HUDEP-2 (cell line): ENCODE data around the gene JMJD6.
"Not testable (repeated sequence)": the region's sequence is repeated elsewhere in the genome, so short reads cannot be mapped to it uniquely, and the experiment has no call there.

Source experiments
- DNase-seq, 76 experiments: peaks; one replicate each; lab custom pipeline; 2025; ENCODE audit not compliant: unreplicated experiment in 76 of 76; lab: John Stamatoyannopoulos, UW

Gene JMJD6

DNA sequence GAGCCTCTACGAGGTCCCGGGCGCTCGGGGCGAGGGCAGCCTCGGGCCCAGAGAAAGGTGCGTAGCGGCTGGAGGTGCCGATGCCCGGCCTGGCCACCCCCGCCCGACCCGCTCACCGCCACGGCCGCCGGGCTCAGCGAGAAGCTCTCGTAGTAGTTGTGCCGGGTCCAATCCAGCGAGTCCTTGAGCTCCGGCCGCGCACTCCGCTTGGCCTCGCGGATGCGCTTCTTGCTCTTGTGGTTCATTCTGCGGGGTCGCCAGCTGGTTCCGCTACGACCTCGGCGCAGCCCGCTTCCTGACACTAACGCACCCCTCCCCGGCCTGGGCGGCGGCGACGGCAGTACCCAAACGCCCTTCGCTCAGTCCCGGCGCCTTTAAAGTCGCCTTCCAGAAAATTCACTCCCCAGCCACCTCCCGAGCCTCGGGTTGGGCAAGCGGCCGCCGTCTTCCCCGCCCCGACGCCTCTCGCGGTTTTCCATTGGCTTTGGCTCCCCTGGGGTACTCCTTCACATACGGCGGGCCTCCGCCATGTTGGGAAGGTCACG lies at the start of gene JMJD6:
JMJD6 (minus strand) TSS at position 376 of the 545 bp plus-strand sequence; CDS start at position 245, 131 bp downstream.
- peak in 75 of 76 experiments; percentile 53 to 98 (median 94) for DNase-seq

DNA sequence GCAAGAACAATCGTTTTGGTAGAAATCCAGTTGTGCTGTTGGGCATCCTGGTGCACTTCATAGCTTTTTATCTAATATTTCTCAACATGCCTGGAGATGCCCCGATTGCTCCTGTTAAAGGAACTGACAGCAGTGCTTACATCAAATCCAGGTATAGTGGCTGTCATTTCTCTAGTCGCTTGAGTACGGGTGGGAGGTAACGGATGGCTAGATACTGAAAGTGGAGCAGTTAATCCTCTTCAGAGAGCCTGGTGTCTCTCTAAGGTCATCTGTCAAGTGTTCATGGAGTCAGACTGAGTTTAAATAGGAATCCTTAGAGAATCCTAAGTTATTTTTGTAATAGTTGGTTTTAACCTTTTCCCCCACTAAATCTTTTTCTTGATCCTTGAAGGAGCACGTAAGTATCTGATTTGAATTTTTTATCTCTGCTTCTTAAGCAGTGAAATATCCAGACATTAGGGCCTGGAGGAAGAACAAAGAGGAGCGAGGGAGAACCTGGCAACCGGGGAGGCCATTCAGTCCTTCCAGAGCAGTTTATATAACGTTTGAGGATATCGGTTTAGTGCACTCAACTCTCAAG lies 48.7 kb upstream of the JMJD6 start:
- DNase-seq: no peak

DNA sequence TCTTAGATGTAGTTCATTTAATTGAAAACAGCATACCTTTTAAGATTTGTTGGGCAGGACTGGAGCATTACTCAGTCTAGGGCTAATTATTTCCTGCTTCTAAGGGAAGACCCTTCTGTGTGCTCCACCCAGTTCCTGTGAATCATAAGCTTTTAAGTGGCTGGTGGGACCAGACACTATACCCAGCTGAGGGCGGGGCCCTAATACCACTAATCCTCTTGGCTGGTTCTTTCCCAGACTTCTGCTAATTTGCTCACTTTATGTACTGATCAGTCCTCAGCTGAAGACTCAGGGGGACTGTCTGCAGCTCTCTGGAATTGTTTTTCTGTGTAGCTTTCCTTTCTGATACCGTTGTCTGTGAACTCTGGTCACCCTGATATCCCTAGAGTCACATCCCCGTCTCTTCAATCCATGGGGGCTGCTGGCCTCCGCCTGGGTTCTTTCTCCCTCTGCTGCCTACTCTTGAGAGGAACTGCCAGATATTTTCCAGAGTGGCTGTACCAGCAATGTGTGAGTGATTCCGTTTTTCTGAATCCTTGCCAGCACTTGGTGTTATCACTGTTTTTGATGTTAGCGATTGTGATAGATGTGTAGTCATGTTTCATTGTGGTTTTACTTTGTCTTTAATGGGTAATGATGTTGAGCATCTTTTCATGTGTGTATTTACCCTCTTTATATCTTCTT lies 46.6 kb upstream of the JMJD6 start:
- peak in 9 of 76 experiments; percentile 1 to 27 (median 15) for DNase-seq

DNA sequence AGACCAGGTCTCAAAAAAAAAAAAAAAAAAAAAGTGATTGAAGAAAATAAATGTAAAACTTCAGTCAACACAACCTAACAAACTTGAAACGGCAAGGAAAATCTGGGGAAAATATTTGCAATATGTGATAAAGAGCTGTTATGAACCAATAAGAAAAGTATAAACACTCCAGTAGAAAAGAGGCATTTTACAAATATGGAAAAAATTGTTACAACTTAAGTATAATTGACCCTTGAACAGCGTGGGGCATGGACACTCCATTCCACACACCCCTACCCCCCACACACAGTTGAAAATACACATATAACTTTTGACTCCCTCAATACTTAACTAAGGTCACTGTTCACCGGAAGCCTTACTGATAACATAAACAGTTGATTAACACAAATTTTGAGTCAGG lies 32.2 kb upstream of the JMJD6 start:
- DNase-seq: no peak

DNA sequence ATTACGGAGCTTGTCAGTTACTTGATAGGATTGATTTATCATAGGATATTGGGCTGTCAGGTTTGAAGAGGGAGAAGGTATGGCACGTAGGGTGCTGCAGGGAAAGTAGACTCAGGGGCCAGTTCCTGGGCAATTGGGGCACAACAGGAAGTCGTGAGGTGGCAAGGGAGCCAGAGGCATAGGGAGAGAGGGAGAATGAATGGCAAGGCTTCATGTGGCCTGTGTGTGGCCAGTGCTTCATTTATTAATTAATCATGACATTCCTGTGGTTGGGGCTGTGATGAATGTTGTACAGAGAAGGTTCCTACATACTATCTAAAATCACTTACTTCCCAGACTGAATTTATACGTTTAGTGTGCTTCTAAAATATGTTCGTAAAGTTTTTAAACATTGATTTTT lies 30.9 kb upstream of the JMJD6 start:
- no peak for DNase-seq

DNA sequence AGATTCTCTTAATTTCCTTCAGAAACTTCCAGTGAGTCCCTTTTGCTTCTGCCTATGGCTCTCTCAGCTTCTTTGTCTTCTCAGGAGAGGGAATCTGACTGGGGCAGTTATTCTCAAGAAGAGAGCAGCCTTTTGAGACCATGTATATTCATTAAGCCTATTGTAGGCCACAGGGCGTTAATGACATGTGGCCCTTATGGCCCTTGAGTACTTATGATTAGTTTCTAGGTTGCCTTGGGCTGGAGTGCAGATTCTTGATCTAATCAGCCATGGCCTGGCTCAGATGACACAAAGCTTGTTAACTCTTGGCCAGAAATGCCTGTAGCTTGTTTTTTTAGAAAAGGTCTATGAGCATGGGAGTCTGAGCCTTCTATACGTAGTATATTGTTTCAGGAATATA lies 28.9 kb upstream of the JMJD6 start:
- peak in 6 of 76 experiments; percentile 7 to 34 (median 16) for DNase-seq

DNA sequence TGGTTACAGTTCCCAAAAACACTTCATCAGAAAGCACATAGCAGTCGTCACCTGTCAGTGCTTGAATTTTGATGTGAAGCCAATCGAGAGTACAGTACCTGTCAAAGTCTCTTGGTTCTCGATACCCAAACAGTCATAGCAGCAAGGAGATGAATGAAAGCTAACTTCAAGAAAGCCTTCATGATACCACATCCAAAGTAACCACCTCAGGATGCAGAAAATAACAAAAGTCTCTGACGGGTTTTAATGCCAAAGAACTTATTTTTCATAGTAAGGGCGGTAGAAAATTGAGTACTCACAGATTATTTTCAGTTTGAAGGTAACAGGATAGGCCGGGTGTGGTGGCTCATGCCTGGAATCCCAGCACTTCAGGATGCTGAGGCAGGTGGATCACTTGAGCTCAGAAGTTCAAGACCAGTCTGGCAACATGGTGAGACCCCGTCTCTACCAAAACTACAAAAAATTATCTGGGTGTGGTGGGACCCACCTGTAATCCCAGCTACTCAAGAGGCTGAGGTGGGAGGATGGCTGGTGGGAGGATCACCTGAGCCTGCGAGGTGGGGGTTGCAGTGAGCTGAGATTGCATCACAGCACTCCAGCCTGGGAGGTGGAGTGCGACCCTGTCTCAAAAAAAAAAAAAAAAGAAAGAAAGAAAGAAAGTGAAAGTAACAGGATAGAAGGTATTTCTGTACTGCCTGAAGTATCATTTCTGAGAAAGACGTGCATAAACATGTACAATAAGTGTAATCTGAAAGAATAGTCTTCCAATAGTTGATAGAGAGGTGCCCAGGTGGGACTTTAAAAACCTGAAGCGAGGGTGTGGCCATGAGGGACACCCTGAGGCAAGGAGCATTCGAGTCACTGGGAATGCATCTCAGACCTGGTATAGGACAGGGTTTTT lies 26.9 kb upstream of the JMJD6 start:
- DNase-seq: no peak

- DNase-seq: no peak
These were observed 25.6 kb upstream of the JMJD6 start for GRCh38 chr17:76752006-76752405.

GRCh38 chr17:76751416-76751993 lies 25.1 kb upstream of the JMJD6 start:
- DNase-seq: no peak

DNA sequence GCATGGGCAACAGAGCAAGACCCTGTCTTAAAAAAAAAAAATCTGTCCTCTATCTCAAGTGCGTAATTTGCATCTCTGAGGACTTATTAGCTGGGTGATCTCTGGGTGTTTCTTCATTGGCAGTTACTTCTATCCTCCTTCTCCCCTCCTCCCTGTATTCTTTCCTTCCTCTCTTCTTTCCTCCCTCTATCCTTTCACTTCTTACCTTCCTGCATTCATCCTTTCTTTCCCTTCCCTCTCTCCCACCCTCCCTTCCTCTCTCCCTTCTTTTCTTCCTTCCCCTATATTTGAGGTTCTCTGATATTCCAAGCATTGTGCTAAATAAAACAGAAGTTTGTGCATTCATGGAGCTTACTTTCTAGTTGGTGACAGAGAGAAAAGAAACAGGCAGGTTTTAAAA lies 22.3 kb upstream of the JMJD6 start:
- DNase-seq: no peak

DNA sequence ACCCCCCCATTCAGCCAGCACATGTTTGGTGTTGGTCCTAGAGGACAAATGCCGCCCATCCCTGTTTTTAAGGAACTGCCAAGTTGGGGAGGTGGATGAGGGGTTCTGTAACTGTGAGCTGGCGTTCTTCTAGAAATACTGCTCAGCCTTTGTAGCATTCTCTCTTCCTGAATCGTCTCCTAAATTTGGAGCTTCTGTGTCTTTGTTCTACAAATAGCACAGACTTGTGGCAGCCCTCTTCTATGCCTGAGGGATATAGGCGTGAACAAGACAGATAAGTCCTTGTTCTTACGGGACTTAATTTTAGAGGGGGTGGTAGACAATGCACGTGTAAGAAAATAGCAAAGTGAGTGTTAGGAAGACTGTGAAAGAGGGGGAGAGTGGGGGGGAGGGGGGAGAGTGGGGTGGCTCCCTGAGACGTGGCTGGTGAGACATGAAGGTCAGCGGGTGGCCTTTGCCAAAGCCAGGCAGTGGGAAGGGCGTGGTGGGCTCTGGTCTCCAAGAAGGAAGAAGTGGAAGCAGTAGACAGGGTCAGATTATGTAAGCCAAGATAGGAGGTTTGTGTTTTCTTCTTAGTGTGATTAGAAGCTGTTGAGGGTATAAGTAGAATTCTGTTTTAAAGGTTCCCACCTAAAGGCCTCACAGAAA lies 21.4 kb upstream of the JMJD6 start:
- DNase-seq: no peak

- not testable (repeated sequence) for DNase-seq
These were observed 19.4 kb upstream of the JMJD6 start for GRCh38 chr17:76745785-76746184.

DNA sequence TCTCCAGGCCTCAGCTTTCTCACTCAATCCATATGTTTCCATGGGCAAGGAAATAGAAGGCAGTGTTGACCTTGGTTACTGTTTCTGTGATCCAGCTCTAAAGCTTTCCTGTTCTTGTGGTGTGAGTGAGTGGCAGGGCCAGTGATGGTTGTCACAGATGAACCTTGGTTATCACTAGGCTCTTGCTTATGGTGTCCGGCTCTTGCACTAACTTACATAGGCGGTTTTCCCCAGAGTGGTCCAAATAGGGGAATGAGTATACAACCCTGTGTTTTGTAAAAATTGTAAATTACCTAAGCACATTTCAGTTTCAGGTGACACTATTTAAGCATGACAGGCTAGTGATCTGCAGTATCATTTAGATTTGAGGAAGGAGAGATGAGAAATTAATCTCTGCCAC lies 18.3 kb upstream of the JMJD6 start:
- no peak for DNase-seq

DNA sequence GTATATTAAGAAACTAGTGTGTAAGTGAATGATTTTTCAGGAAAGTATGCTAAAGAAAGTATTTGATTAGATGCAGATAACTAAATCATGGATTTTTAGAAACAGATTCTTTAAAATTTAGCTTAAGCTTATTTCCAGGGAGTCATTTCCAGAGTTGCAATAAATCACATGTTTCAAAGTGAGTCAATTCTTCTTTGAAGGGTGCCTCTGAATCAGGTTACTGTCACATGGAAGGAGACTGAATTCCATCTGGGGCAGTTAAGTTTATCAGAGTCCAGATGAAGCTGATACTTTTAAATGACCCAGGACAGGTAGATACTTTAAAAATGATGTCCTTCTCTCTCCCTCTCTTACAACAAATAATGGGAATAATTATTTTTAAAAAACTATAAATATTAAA lies 16.6 kb upstream of the JMJD6 start:
- no peak for DNase-seq

DNA sequence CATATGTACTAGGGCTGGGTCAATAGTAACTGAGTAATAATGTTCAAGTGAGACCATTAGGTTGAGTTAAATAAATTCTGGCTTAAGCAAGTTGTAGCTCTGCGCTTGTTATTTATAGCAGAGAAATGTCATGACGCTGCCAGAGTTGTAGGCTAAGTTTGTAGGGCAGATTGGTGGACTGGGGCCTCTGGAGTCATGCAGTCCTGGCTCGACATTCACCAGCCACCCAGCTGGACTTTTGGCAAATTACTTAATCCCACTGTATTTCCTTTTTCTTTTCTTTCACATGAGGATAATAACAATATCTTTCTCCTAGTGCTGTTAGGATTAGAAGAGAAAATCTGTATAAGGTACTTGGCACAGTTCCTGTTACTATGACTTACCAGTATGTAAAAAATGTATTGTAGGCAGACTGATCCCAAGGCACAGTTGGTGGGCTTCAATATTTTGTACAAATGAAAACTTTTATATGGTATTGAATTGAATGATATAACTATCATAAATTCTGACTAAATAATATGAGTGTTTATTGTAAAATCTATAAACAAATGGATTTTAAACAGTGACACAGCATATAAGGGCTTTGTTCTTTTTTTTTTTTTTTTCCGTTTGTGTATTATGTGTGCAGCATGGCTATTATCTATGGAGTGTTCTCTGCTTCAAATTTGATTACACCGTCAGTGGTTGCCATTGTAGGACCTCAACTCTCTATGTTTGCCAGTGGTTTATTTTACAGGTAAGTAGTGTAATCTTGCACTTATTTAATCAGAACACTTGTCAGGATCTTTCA lies 14.1 kb upstream of the JMJD6 start:
- no peak for DNase-seq

GRCh38 chr17:76739568-76740115 lies 13.2 kb upstream of the JMJD6 start:
- DNase-seq: not testable (repeated sequence)

DNA sequence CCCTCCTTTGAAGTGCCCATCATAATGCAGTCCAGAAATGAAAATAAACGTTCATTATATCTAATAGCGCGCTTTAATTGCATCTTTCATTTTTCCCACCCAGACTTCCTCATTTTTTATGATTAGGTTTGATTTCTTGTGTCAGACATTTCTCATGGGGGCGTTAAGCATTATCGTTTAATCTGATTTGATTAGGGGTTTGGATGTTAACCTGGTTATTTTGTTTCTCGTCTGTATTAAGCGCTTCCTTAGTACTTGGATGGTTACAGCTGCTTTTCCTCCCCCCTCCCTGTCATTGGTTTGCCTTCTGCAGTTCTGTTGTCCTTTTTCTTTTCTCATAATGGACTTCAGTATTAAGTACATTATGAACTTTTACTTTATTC lies 12.1 kb upstream of the JMJD6 start:
- no peak for DNase-seq

GRCh38 chr17:76737676-76738467 lies 11.5 kb upstream of the JMJD6 start, which contains the start of gene MFSD11:
Gene MFSD11 (plus strand): TSS chr17:76738119. CDS start chr17:76738353, 234 bp downstream.
- DNase-seq: peak in 75 of 76 experiments; percentile 23 to 98 (median 86)
